ENCODE measurements around the gene NDC80.
A peak's percentile ranks its signal among the peaks of the same experiment; 100 is the strongest.
"Not testable (repeated sequence)": the region's sequence is repeated elsewhere in the genome, so short reads cannot be mapped to it uniquely, and the experiment has no call there.

Gene NDC80

DNA sequence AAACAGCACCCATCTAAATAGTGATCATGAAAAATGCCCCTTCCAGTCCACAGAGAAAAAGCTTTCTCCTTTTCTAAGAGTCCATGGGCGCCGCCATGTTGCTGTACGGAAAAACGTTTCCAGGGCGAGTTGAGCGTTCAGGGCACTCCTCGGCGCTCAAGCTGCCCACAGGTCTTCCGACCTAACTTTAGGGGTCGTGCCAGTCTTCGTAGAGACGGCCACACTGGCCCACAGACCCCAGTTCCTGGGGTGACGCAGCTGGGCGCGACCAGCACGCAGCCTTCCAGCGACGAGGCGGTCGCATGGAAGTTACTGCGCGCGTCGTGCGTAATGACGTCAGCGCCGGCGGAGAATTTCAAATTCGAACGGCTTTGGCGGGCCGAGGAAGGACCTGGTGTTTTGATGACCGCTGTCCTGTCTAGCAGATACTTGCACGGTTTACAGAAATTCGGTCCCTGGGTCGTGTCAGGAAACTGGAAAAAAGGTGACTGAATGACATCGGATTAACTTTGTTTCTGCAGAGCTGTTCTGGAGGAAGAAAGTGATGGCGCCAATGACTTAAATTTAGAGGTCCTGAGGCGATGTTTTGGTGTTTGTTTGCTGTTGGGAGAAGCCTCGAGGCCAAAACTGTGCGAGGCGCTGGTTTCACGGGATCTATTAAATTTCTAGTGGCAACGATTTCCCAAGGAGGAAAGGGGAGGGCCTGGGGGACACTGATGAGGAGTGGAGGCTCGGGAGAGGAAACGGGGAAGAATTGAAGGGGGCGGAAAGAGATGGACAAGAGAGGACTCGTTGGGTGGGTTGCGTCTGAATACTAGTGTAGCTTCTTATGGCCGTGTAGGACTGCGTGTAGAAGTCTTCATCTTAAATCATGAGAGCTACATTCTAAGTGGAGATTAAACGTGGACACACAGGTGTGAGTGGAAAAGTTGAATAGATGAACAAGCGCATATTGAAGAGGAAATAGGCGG is at the start of gene NDC80, which contains the start of gene METTL4:
TSS of gene NDC80 (plus strand) at position 358 of the 971 bp plus-strand sequence. CDS start 1,429 bp downstream, outside the sequence.
TSS of gene METTL4 (minus strand) at position 306 of the 971 bp plus-strand sequence. CDS start 4,289 bp downstream, outside the sequence.
- peak within 1 kb of the TSS; percentile 94 for H3K27ac ChIP-seq
- no peak for TF ChIP-seq CTCF (conservative IDR thresholded peaks at IDR 0.05)

- no peak overlapping the region for H3K27ac ChIP-seq
- TF ChIP-seq CTCF (conservative IDR thresholded peaks at IDR 0.05), result no peak
Measured at GRCh38 chr18:2522112-2522511, 49.2 kb upstream of the NDC80 start.

- not testable (repeated sequence) for H3K27ac ChIP-seq
Measured at GRCh38 chr18:2524794-2525198, 46.6 kb upstream of the NDC80 start.

DNA sequence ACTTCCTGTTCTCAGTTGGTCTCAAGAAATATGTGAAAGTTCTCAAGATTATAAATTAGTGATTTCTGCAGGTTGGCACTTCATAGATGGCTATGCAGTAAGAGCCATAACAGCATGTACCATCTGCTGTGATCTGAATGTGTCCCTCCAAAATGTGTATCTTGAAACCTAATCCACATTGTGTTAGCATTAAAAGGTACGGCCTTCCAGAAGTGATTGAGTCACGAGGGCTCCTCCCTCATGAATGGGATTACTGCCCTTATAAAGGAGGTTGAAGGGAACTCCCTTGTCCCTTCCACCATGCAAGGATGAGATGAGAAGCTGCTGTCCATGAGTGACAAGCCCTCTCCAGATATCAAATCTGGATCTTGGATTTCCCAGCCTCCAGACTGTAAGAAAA is 45.0 kb upstream of the NDC80 start:
- TF ChIP-seq CTCF (conservative IDR thresholded peaks at IDR 0.05), result no peak

GRCh38 chr18:2529154-2529553 is 42.2 kb upstream of the NDC80 start:
- H3K27ac ChIP-seq, result no peak overlapping the region
- no peak for TF ChIP-seq CTCF (conservative IDR thresholded peaks at IDR 0.05)

More for the DNA sequence above, 45.0 kb upstream of the NDC80 start:
- H3K27ac ChIP-seq, result no peak overlapping the region

DNA sequence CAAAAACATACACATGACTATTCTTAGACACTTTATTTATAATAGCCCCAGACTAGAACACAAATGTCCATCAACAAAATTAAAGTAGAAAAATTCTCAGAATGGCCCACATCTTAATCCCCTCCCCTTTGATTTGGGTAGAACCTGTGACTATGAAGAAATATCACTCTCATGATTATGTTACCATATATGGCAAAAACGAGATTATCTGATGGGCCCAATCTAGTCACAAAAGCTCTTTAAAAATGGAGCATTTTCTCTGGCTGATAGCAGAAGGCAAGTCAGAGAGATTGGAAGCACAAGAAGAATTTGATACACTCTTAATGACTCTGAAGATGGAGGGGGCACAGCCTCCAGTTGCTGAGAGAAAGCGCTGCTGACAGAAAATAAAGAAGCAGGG is 39.6 kb upstream of the NDC80 start:
- no peak overlapping the region for H3K27ac ChIP-seq
- TF ChIP-seq CTCF (conservative IDR thresholded peaks at IDR 0.05), result no peak

- no peak for TF ChIP-seq CTCF (conservative IDR thresholded peaks at IDR 0.05)
- no peak overlapping the region for H3K27ac ChIP-seq
Measured at GRCh38 chr18:2532797-2533196, 38.6 kb upstream of the NDC80 start.

GRCh38 chr18:2534906-2535305 is 36.5 kb upstream of the NDC80 start:
- no peak overlapping the region for H3K27ac ChIP-seq
- no peak for TF ChIP-seq CTCF (conservative IDR thresholded peaks at IDR 0.05)

Data from VCaP (cell line).